ENCODE measurements around the gene NUBP2.

NUBP2 gene

GRCh38 chr16:1818204-1818872, 35.6 kb downstream of the NUBP2 start:
- no peak overlapping the region for H3K4me3 ChIP-seq (ENCODE audit: low read depth, low read length)
- TF ChIP-seq, protein P1, sequence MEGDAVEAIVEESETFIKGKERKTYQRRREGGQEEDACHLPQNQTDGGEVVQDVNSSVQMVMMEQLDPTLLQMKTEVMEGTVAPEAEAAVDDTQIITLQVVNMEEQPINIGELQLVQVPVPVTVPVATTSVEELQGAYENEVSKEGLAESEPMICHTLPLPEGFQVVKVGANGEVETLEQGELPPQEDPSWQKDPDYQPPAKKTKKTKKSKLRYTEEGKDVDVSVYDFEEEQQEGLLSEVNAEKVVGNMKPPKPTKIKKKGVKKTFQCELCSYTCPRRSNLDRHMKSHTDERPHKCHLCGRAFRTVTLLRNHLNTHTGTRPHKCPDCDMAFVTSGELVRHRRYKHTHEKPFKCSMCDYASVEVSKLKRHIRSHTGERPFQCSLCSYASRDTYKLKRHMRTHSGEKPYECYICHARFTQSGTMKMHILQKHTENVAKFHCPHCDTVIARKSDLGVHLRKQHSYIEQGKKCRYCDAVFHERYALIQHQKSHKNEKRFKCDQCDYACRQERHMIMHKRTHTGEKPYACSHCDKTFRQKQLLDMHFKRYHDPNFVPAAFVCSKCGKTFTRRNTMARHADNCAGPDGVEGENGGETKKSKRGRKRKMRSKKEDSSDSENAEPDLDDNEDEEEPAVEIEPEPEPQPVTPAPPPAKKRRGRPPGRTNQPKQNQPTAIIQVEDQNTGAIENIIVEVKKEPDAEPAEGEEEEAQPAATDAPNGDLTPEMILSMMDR (conservative IDR thresholded peaks at IDR 0.05; ENCODE audit: low read depth, low read length): no peak
- DNase-seq (ENCODE audit: low read depth): no peak

DNA sequence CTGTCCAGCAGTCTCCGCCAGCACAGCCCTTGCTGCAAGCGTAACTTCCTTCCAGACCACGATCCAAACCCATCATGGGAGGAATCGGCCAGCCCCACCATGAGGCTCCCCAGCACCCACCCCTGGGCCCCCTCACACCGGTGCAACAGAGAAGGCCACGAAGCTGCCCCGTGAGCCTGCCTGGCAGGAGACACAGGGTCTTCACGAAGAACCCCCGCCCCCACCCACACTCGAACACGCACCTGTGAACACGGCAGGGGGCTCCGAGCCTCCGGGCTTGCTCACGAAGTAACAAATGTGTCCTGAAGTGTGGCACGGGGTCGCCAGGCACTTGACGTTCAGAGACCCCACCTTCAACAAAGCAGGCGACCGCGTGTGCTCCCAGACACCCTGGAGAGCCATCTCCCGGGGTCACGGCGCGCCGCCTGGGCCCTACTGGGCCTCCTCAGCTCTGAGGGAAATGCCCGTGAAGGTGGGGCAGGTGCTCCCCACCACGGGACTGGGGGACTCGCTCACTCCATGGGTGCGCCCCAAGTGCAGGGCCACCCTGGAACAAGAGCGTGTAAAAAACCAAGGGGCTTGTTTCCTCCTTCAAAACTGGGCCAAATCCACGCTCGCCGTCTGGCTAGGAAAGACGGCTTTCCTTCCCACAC, 36.2 kb downstream of the NUBP2 start:
- TF ChIP-seq, protein P1 (conservative IDR thresholded peaks at IDR 0.05; ENCODE audit: low read depth, low read length): no peak
- H3K4me3 ChIP-seq (ENCODE audit: low read depth, low read length): no peak overlapping the region
- DNase-seq (ENCODE audit: low read depth): no peak

DNA sequence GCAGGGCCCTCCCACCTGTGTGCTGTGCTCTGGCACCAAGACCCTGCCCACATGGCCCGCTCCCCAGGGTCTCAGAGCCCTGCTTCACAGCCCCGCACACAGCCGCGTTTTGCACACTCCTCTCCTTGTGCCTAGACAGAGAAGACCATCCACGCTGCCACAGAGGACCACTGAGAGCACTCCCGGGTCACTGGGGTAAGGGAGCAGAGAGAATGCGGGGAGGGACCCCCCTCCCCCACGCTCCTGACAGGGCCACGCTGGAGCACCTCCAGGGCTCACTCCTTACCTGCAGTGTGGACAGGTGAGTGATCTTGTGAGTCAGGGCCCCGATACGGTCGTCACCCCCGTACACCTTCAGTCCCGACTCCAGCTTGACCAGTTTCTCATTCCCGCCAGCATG, 36.9 kb downstream of the NUBP2 start:
- no peak overlapping the region for H3K4me3 ChIP-seq (ENCODE audit: low read depth, low read length)
- DNase-seq (ENCODE audit: low read depth): no peak

GRCh38 chr16:1820096-1820945, 37.6 kb downstream of the NUBP2 start:
- TF ChIP-seq, protein P1 (conservative IDR thresholded peaks at IDR 0.05; ENCODE audit: low read depth, low read length): no peak
- no peak overlapping the region for H3K4me3 ChIP-seq (ENCODE audit: low read depth, low read length)
- DNase-seq (ENCODE audit: low read depth): no peak

More for the DNA sequence above, 36.9 kb downstream of the NUBP2 start:
- TF ChIP-seq, protein P1 (conservative IDR thresholded peaks at IDR 0.05; ENCODE audit: low read depth, low read length): no peak

DNA sequence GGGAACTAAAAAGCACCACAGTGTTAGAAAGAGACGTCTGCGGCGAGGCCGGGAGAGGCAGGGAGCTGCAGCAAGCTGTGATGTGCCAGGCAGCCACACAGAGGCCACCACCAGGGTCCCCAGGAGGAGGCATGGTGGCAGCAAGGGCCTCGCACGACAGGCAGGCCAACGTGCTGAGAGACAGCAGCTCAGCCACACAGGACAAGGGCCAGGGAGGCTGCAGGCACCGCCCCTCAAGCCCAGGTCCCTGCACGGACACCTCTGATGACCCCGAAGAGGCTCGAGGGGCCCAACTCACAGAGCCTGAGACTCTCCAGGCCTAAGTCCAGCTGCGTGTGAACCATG, 38.2 kb downstream of the NUBP2 start:
- no peak overlapping the region for H3K4me3 ChIP-seq (ENCODE audit: low read depth, low read length)
- TF ChIP-seq, protein P1 (conservative IDR thresholded peaks at IDR 0.05; ENCODE audit: low read depth, low read length): no peak

GRCh38 chr16:1821861-1822611, 39.3 kb downstream of the NUBP2 start:
- H3K4me3 ChIP-seq (ENCODE audit: low read depth, low read length): no peak overlapping the region

More for the DNA sequence above, 38.2 kb downstream of the NUBP2 start:
- DNase-seq (ENCODE audit: low read depth): no peak

More at GRCh38 chr16:1821861-1822611, 39.3 kb downstream of the NUBP2 start:
- TF ChIP-seq, protein P1 (conservative IDR thresholded peaks at IDR 0.05; ENCODE audit: low read depth, low read length): no peak
- no peak for DNase-seq (ENCODE audit: low read depth)

All from choroid plexus epithelial cell (primary cell).